ENCODE measurements around the gene TCP11L1.
"Not testable (repeated sequence)": the region's sequence is repeated elsewhere in the genome, so short reads cannot be mapped to it uniquely, and the experiment has no call there.

TCP11L1 gene

GRCh38 chr11:33033493-33033892 is 5.9 kb upstream of the TCP11L1 start:
- no peak for DNase-seq

- DNase-seq: no peak
Measured at GRCh38 chr11:33035011-33035410, 4.4 kb upstream of the TCP11L1 start.

GRCh38 chr11:33040033-33040861 is 875 bp downstream of the TCP11L1 start:
- DNase-seq: no peak

- no peak for DNase-seq
Measured at GRCh38 chr11:33040862-33041453, 1.6 kb downstream of the TCP11L1 start.

- no peak for DNase-seq
Measured at GRCh38 chr11:33043221-33043830, 4.0 kb downstream of the TCP11L1 start.

- no peak for DNase-seq
Measured at GRCh38 chr11:33044285-33044756, 4.9 kb downstream of the TCP11L1 start.

GRCh38 chr11:33045551-33046255 is 6.3 kb downstream of the TCP11L1 start:
- no peak for DNase-seq

- not testable (repeated sequence) for DNase-seq
Measured at GRCh38 chr11:33048701-33049100, 9.3 kb downstream of the TCP11L1 start.

- peak; percentile 74 for DNase-seq
Measured at GRCh38 chr11:33049565-33050408, 10.4 kb downstream of the TCP11L1 start.

- no peak for DNase-seq
Measured at GRCh38 chr11:33052231-33052630, 12.9 kb downstream of the TCP11L1 start.

- DNase-seq: no peak
Measured at GRCh38 chr11:33055375-33055774, 16.0 kb downstream of the TCP11L1 start.

GRCh38 chr11:33057284-33057683 is 17.9 kb downstream of the TCP11L1 start:
- no peak for DNase-seq

GRCh38 chr11:33059331-33060007 is 20.1 kb downstream of the TCP11L1 start:
- no peak for DNase-seq

GRCh38 chr11:33060271-33060670 is 20.9 kb downstream of the TCP11L1 start:
- peak; percentile 9 for DNase-seq

- no peak for DNase-seq
Measured at GRCh38 chr11:33062137-33062536, 22.8 kb downstream of the TCP11L1 start.

GRCh38 chr11:33063326-33063881 is 24.0 kb downstream of the TCP11L1 start:
- DNase-seq: no peak

GRCh38 chr11:33064033-33064825 is 24.9 kb downstream of the TCP11L1 start:
- DNase-seq: no peak

- no peak for DNase-seq
Measured at GRCh38 chr11:33064866-33065265, 25.5 kb downstream of the TCP11L1 start.

GRCh38 chr11:33065445-33066178 is 26.2 kb downstream of the TCP11L1 start:
- DNase-seq: peak; percentile 42

- no peak for DNase-seq
Measured at GRCh38 chr11:33067294-33067693, 27.9 kb downstream of the TCP11L1 start.
